ENCODE results near the gene AMH.

DNA sequence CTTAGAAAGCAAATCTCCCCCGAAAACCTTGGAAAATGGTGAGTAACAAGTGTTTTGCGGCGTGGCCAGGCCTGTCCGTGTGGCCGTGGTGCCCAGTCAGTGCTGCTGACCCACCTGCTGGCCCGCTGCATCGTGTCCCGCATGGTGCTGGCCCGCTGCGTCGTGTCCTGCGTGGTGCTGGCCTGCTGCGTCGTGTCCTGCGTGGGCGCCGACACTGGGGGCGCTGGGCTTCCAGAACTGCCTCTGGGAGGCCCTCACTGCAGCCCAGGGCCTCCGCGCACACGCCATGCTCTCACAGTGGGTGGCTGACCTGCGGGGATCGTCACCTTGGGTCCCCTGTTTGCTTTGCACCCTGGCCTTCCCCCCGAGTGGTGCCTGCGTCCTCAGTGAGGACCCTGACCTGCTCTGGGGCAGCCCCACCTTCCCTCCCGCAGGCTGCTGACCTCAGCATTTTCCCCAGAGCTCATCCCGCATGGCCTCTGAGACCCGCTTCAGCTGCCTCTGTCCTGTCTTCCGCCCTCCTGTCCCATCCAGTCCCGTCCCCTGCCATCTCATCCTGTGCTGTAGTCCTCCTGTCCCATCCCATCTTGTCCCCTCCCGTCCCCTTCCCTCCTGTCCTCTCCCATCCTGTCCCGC is 23.6 kb upstream of the AMH start:
- no peak for TF ChIP-seq JUNB (IDR thresholded peaks at IDR 0.05; ENCODE audit: unreplicated experiment)
- TF ChIP-seq, protein P1, sequence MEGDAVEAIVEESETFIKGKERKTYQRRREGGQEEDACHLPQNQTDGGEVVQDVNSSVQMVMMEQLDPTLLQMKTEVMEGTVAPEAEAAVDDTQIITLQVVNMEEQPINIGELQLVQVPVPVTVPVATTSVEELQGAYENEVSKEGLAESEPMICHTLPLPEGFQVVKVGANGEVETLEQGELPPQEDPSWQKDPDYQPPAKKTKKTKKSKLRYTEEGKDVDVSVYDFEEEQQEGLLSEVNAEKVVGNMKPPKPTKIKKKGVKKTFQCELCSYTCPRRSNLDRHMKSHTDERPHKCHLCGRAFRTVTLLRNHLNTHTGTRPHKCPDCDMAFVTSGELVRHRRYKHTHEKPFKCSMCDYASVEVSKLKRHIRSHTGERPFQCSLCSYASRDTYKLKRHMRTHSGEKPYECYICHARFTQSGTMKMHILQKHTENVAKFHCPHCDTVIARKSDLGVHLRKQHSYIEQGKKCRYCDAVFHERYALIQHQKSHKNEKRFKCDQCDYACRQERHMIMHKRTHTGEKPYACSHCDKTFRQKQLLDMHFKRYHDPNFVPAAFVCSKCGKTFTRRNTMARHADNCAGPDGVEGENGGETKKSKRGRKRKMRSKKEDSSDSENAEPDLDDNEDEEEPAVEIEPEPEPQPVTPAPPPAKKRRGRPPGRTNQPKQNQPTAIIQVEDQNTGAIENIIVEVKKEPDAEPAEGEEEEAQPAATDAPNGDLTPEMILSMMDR (conservative IDR thresholded peaks at IDR 0.05; ENCODE audit: low read depth in 2 of 2): no peak
- TF ChIP-seq EZH2 (IDR thresholded peaks at IDR 0.05; ENCODE audit: low read depth, unreplicated experiment): no peak
- TF ChIP-seq STAT1 (IDR thresholded peaks at IDR 0.05; ENCODE audit: unreplicated experiment): no peak
- TF ChIP-seq, protein P2, sequence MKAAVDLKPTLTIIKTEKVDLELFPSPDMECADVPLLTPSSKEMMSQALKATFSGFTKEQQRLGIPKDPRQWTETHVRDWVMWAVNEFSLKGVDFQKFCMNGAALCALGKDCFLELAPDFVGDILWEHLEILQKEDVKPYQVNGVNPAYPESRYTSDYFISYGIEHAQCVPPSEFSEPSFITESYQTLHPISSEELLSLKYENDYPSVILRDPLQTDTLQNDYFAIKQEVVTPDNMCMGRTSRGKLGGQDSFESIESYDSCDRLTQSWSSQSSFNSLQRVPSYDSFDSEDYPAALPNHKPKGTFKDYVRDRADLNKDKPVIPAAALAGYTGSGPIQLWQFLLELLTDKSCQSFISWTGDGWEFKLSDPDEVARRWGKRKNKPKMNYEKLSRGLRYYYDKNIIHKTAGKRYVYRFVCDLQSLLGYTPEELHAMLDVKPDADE (IDR thresholded peaks at IDR 0.05): no peak
- TF ChIP-seq, protein P3, sequence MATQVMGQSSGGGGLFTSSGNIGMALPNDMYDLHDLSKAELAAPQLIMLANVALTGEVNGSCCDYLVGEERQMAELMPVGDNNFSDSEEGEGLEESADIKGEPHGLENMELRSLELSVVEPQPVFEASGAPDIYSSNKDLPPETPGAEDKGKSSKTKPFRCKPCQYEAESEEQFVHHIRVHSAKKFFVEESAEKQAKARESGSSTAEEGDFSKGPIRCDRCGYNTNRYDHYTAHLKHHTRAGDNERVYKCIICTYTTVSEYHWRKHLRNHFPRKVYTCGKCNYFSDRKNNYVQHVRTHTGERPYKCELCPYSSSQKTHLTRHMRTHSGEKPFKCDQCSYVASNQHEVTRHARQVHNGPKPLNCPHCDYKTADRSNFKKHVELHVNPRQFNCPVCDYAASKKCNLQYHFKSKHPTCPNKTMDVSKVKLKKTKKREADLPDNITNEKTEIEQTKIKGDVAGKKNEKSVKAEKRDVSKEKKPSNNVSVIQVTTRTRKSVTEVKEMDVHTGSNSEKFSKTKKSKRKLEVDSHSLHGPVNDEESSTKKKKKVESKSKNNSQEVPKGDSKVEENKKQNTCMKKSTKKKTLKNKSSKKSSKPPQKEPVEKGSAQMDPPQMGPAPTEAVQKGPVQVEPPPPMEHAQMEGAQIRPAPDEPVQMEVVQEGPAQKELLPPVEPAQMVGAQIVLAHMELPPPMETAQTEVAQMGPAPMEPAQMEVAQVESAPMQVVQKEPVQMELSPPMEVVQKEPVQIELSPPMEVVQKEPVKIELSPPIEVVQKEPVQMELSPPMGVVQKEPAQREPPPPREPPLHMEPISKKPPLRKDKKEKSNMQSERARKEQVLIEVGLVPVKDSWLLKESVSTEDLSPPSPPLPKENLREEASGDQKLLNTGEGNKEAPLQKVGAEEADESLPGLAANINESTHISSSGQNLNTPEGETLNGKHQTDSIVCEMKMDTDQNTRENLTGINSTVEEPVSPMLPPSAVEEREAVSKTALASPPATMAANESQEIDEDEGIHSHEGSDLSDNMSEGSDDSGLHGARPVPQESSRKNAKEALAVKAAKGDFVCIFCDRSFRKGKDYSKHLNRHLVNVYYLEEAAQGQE (IDR thresholded peaks at IDR 0.05; ENCODE audit: unreplicated experiment): no peak
- no peak for TF ChIP-seq ZNF331 (CRISPR knock-in tag; IDR thresholded peaks at IDR 0.05; ENCODE audit: low read depth)
- no peak for TF ChIP-seq NANOG (IDR thresholded peaks at IDR 0.05; ENCODE audit: borderline replicate concordance)
- no peak for TF ChIP-seq EZH2phosphoT487 (IDR thresholded peaks at IDR 0.05; ENCODE audit: unreplicated experiment)

Data from GM23338 (cell line).